ENCODE data around the gene RUNX2.
"Not testable (repeated sequence)": the region's sequence is repeated elsewhere in the genome, so short reads cannot be mapped to it uniquely, and the experiment has no call there.

The RUNX2 gene

DNA sequence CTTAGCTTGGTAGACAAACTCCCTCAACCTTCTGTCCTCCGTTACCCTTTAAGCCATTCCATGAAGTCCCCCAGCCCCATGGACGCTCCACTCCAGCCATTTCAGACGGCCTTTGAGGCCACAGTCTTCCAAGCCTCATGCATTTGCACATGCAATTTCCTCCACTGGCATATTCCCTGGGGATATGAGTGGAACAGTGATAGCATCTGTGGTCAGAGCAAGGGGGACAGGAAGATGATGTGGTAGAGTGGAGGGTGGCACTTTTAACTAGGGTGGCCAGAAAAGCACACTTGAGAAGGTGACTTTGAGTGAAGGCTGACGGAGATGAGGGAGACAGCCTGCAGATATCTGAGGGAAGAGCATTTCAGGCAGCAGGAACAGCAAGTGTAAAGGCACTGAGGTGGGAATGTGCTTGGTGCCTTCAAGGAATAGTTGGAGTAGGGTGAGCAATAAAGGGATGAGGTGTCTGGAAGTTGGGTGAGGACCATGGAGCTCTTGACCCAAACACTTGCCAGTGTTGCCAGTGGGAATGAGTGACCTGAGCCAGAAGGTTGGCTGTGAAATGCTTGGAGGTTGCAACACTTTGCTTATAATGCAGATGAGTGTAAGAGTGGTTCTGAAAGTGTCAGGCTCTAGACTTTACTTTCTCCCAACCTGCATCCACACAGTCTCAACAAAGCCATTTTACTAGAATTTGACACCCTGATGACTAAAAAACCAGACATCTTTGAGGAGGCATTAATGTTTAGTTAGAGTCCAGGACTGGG is 325.2 kb downstream of the RUNX2 start:
- DNase-seq (ENCODE audit: low read depth, low spot score) = no peak
- H3K27ac ChIP-seq = no peak overlapping the region

DNA sequence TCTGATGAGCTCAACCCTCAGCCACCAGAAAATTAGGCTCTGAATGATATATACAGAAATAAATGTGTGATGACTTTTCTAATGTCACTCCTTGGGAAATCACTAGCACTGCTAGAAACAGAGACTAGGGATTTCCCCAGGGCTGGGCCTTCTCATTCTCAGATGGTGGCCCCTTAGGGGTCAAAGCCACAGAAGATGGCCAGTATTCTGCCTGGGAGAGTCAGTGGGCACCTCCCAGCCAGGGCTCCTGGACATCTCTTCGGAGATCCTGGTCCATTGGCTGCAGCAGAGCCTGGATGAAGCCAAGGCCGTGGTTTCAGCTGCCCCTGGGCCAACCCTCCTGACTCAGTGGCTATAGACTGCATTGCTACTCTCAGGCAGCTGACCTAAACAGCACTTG is 326.5 kb downstream of the RUNX2 start:
- H3K27ac ChIP-seq = no peak overlapping the region
- DNase-seq (ENCODE audit: low read depth, low spot score) = no peak

DNA sequence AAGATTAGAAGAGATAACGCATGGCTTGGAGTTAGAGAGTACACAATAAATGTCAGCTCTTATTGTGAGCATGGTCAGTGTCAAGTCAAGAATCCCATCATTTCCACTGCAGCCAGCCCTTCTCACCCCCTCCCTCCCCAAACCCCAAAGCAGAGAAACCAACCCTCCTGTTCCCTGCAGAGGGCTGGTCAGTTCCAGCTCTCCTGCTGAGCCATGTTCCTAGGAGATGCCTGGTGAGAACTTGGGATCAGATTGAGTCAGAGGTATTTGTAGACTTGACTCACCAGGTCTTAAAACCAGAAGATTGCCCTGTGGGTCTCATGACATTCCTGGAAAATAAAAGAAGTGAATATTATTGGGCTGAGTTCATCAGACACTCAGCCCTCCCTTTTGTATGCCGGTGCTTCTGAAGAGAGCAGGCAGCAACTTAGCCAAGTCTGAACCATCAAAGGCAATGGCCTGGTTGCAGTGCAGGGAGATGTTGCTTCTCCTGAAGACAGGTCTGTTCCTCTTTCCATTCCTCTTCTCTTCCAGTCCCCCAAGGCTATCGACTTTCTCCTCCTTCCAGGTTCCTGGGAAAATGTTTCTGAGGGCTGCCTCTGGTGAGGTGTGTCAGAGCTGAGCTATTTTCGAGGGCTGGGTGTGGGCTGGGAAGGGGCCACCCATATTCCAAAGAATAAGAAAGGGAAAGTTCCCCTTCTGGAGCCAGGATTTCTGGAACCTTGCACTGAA is 327.8 kb downstream of the RUNX2 start:
- peak; percentile 94 for DNase-seq (ENCODE audit: low read depth, low spot score)
- peak overlapping the region; percentile 82 for H3K27ac ChIP-seq

DNA sequence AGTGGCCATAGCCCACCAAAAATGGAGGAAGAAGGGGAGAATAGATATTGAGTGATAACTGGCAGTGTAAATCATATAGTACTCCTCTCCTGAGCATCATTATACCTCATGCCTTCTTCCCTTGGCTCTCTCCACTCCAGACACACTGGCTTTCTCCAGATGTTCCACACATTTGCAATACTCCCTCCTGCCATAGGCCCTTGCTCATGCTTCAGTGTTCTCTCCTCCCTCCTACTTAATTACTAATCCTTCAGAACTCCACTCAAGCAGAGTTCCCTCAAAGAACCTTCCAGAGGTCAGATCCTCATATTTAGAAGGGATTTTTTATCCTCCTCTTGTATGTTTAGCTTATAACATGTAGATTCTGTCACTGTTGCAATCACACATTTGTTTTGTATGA is 329.1 kb downstream of the RUNX2 start:
- H3K27ac ChIP-seq = no peak overlapping the region
- no peak for DNase-seq (ENCODE audit: low read depth, low spot score)

DNA sequence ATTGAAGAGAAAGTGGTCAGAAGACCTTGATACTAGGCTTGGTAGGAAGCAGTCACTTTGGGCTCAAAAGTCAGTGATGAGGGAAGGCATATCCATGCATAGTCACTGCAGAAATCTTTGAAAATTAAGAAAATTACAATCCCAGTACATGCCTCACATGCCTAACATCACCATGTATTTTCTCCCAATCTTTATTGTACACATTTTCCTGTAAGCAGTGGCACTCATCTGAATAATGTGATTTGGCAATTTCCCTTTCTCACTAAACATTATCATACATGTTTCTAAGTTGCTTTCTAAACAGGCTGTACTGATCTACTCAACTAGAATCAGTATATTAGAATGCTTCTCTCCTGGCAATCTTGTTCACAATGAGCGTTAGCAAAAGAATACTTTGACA is 330.3 kb downstream of the RUNX2 start:
- no peak overlapping the region for H3K27ac ChIP-seq
- no peak for DNase-seq (ENCODE audit: low read depth, low spot score)

DNA sequence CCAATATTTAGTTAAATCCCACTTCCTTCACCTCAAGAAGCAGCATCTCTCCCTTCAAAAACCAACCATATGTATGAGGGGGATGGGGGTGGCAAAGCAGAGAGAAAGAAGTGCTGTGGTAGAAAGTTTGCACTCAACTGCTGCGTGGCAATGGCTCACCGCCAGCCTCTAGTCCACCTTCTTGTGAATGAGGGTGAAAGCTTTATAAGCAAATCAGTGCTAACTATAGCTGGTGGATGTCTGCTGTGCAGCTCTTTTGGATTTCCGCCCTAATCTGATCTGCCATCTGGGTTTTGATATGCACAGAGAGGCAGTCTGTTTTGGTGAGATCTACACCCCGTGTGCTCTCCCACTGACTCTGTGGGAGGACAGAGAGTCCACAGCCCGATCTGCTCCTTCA is 330.8 kb downstream of the RUNX2 start:
- DNase-seq (ENCODE audit: low read depth, low spot score) = no peak

DNA sequence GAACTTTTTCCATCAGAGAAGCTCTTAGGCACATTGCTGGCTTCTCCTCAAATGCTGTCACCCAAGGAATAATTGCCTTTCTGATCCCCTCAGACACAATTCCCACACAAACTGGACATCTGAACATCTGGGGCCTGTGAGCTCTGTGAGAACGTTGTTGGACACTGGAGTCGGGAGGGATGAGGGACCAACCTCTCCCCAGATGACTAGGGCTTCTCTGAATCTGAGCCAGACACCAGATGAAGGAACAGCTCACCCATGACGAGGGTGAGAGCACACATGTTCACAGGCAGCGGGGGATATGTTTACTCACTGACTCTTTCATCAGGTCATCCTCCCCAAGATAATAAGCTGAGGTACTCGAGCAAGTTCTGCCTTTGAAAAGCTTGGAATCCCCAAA is 333.5 kb downstream of the RUNX2 start:
- no peak for DNase-seq (ENCODE audit: low read depth, low spot score)
- no peak overlapping the region for H3K27ac ChIP-seq

More for the DNA sequence above, 330.8 kb downstream of the RUNX2 start:
- H3K27ac ChIP-seq = no peak overlapping the region

DNA sequence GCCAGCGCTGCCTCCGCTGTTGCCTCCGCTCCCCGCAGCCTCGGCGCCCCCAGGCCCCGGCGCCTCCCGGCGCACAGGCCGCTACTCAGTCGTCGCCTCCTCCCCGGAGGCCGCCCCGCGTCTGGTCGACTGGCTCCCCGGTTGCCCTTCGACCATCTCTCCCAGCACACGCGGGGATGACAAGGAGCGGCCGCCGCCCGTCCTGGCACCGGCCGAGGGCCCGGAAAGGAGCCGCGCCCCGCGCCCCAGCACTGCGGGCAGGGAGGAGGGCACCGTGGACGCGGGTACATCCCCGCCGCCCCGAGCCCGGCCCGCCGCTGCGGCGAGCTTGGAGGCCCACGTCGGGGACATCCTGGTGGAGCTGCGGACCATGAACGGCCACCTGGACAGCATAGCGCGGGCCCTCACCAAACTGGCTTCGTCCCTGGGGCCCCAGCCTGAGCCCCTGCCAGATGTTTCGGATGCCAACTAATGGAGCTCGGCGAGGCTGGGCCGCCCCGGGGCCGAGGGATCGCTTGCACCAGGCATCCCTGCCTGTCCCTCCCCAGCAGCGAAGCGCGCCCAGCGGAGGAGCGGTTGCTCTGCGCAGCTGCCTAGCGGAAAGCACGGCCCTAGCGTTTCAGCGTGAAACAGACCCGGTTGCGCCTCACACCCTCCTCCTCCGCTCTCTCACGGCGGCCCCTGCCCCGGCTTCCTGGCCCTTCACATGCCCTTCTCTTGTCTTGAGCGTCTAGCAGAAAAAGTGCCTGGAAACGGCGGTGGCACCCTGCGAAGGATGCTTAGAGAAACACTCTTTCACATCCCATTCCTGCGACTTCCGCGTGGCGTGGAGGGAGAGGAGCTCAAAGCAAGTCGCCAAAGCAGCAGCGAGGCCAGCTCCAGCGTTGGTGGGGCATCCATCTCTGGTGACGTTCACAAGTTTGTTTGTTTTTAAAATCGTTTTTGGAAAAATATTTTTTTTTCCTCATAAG is 335.4 kb downstream of the RUNX2 start:
- H3K27ac ChIP-seq = no peak overlapping the region
- DNase-seq (ENCODE audit: low read depth, low spot score) = no peak

DNA sequence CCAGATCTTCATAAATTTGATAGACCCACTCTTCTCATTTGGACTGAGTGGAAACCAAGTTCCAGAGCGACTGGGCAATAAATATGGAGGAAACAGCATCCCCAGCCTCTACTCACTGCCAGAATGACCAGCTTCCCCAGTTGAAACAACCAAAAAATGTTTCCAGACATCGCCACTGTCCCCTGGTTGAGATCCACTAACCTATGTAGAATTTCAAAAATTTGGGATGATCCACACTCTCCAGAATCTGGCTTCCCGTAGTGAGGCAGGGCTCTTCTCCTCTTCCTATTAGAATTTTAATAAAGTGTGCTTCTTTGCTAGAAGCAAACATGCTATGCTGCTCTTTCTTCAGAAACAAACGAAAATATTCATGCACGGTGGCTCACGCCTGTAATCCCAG is 336.6 kb downstream of the RUNX2 start:
- DNase-seq (ENCODE audit: low read depth, low spot score) = no peak
- no peak overlapping the region for H3K27ac ChIP-seq

DNA sequence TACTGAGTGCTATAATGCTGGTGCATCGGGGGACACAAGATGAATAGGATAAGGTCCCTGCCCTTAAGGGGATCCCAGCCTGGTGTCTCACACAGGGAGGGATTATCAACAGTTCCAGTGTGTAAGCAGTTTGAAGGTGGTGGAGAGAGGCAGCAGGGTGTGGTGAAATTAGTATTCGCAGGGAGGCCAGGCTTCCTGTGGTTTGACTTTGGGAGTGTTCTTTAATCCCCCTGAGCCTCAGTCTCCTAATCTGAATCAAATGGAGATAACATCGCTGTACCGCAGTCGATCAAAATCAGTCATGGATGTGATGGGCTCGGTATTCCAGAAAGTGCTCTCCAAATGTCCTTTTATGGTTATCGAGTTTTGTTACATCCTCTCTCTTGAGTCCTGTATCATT is 337.7 kb downstream of the RUNX2 start:
- no peak for DNase-seq (ENCODE audit: low read depth, low spot score)
- no peak overlapping the region for H3K27ac ChIP-seq

DNA sequence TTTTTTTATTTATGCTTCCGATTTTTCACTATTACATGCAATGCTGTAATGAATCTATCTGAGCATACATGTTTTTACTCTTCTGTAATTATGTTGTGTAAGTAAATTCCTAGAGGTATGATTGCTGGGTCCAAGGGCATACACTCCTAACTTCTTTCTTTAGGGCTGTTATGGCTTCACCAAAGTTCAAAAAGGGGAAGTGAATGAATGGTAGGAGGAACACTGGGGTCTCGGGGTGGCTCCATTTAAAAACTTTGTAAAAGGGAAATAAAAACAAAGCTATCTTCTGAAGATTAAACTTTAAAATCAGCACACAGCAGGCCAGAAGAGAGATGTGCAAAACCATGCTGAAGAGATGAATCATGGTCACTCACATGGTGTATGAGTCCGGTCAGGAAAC is 338.7 kb downstream of the RUNX2 start:
- no peak overlapping the region for H3K27ac ChIP-seq

DNA sequence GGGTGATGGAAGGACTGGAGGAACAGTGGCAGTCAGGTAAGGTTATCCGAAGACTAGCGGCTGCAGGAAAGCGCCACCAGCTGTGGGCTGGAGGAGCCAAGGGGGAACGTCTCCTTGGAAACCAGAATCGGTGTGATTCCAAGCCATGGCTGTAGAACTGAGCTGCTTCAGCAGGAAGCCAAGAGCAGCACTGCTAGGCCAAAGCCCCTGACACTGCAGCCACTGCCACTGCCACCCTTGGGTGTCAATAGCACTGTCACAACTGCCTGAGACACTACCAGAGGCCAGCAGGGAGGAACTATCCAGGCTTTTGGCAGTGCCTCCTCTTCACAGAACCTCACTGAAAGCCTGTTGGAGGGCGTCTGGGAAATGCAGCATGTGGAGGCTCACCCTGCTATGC is 339.2 kb downstream of the RUNX2 start:
- DNase-seq (ENCODE audit: low read depth, low spot score) = no peak
- no peak overlapping the region for H3K27ac ChIP-seq

More for the DNA sequence above, 338.7 kb downstream of the RUNX2 start:
- no peak for DNase-seq (ENCODE audit: low read depth, low spot score)

DNA sequence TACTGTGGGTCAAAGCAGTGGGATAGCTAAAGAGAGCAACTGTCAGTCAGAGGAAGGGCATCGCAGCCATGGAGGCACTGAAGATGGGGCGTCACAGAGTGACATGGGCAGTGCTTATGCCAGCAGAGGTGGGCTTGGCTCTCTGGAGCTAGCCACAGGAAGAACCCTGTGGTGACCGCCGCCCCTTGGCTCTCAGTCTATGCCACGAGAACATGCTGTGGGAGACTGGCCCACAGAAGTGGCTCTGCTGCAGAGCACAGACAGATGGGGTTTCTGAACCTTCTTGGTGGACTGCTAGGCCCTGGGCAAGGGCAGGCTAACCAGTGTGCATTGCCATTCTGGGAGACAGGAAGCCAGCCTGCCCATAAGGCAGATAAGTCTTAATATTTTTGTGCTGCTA is 339.6 kb downstream of the RUNX2 start:
- H3K27ac ChIP-seq = no peak overlapping the region
- DNase-seq (ENCODE audit: low read depth, low spot score) = no peak

DNA sequence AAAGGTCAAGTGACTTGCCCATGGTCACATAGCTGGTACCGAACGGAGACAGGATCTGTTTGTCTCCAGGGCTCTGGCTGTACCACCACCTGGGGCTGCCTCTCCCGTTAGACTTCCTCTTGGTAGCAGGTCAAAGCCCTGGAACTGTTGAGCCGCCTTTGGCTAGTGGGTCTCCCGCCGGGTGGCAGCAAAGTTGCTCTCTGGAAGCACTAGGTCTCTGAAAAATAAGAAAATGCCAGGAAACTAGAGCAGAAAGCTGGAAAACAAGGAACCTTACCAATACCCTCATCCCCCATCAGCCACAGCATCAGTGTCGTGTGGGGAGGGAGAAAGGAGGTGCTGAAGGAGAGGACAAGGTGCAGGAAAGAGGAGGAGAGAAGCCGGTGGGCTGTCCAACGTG is 340.6 kb downstream of the RUNX2 start:
- DNase-seq (ENCODE audit: low read depth, low spot score) = no peak
- no peak overlapping the region for H3K27ac ChIP-seq

DNA sequence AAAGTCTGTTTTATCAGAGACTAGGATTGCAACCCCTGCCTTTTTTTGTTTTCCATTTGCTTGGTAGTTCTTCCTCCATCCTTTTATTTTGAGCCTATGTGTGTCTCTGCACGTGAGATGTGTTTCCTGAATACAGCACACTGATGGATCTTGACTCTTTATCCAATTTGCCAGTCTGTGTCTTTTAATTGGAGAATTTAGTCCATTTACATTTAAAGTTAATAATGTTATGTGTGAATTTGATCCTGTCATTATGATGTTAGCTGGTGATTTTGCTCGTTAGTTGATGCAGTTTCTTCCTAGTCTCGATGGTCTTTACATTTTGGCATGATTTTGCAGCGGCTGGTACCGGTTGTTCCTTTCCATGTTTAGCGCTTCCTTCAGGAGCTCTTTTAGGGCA is 345.0 kb downstream of the RUNX2 start:
- H3K27ac ChIP-seq; DNase-seq (ENCODE audit: low read depth, low spot score): not testable (repeated sequence)

DNA sequence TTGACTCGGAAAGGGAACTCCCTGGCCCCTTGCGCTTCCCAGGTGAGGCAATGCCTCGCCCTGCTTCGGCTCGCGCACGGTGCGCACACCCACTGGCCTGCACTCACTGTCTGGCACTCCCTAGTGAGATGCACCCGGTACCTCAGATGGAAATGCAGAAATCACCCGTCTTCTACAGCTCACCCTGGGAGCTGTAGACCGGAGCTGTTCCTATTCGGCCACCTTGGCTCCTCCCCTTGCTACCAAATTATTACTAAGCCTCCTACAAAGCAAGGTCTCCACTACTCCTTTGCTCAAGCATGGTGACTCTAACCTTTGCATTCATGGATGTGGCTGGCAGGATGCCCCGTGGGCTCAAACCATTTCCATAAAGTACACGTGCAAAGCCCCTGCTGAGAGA is 347.0 kb downstream of the RUNX2 start:
- DNase-seq (ENCODE audit: low read depth, low spot score) = not testable (repeated sequence)
- peak overlapping the region; percentile 78 for H3K27ac ChIP-seq

DNA sequence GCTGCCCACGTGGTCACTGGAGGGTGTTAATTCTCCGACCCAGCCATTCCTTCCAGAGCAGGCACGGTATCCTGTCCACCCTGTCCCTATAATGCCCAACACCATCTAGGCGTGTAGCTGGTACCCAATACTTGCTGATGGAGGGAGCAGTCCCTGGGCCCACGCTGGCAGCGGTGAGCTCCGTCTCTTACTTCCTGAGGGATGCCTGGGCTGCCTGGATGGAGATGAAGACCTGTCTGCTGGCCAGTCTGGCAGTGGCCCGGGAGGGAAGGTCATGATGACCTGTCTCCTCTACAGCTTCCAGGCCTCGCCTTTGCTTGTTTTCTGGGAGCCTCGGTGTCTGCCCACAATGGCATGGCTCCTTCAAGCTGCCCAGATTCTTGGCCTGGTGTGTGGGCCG is 347.5 kb downstream of the RUNX2 start:
- peak overlapping the region; percentile 78 for H3K27ac ChIP-seq
- no peak for DNase-seq (ENCODE audit: low read depth, low spot score)

DNA sequence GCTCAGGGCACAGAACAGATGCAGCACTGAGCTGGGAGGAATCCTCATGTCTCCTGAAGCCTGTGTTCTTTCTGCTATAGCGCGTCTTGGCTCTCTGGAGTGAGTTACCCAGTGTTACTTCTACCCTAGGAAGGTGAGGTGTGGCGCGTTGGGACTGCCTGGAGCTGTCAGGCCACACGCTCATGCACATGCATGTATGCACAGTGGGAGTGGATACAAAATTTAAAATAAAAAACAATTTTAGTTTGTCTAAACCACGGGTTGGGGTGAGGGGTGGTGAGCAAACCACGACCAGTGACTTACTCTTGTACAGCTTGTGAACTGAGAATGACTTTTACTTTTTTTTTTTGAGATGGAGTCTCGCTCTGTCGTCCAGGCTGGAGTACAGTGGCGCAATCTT is 348.2 kb downstream of the RUNX2 start:
- no peak overlapping the region for H3K27ac ChIP-seq
- no peak for DNase-seq (ENCODE audit: low read depth, low spot score)

DNA sequence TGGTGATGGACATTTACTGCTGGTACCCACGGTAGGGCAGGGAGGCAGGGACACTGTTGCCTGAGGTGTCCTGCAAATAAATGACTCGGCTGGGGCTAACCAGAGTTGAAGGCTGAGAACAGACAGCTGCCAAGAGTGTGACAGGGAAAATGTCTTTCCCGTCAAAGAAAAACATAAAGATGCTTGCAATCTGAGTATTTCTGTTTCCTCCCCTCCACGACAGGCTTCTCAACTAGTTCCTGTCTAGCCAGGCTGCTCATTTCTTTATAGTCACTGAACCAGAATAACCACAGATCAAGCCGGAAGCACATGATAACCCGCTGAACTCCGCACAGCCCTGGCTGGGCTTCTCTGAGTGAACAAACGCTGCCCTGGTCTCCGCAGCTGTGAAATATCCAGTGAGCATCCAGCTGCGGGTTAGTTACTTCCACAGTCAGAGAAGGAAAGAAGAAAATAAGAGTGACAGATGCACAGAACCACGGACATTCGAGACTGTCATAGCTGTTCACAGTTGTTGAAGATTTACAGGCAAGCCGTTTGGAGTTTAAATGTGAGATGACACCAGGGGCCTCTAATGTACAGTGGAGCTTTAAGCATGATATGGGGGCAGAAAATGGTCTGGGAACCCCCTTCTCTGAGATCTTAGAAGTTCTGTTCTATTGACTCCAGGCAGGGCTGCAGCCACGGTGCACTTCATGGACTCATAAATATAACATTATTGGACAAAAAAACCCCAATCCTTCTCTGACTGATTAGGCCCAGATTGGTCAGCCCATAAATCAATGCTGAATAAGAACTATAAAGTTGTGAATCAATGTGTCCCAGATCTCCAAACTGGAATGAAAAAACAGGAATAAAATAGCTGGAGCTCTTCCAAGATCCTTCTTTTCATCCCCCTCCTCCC is 349.5 kb downstream of the RUNX2 start:
- DNase-seq (ENCODE audit: low read depth, low spot score) = no peak
- H3K27ac ChIP-seq = peak overlapping the region; percentile 41

DNA sequence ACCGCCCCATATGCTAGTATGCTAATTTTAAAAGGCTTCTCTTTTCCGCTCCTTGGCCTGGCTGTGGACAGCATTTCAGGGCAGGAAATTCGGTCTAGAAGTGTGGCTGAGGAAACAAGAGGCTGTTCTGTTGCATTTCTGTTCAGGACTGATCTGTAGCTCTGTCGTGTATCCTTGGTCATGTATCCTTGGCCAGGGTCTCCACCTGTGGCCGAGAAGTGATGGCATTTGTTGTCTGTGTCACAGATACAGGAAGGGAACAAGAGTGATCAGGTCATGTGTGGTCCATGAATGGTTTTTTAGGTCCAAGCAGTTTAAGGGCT is 350.1 kb downstream of the RUNX2 start:
- H3K27ac ChIP-seq = no peak overlapping the region
- DNase-seq (ENCODE audit: low read depth, low spot score) = no peak

Data from epithelial cell of prostate (primary cell).